ENCODE measurements around the gene TMEM219.
"Not testable (repeated sequence)": the region's sequence is repeated elsewhere in the genome, so short reads cannot be mapped to it uniquely, and the experiment has no call there.

TMEM219 gene

DNA sequence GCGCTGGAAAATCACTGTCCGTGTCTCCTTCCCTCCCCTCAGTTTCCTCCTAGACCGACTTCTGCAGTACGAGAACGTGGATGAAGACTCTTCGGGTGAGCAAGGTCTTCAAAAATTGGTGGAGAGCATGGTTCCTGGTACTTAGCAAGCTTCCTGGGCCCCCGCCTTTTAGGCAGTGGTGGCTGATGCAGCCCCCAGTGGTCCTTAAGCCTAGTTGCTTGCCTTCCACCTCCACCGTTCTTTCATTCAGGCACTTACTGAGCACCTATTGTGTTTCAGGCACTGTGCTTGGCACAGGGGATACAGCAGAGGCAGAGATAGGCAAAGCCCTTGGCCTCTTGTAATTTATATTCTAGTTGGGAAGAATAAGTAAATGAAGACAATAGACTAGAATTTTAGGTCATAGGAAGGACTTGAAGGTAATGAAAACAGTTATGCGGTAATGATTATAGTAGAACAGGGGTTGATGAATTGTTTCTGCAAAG lies 34.9 kb downstream of the TMEM219 start:
- FAIRE-seq: no peak

DNA sequence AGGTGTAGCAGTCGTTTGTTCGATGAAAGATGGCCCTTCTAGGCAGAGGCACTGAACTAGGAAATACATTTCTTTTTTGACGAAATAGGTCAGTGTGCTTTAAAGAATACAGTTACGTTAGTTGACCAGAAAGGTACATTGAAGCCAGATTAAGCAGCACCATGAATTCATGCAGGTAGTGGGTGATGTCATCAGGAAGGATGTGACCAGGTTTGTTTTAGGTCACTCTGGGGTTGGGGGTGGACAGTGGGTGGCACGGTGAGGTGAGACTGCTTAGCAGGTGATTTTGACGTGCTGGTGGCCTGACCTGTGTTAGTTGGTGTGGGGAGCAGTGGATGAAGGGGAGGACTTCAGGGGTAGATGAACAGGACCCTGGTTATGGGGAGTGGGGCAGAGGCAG lies 37.7 kb downstream of the TMEM219 start:
- no peak for FAIRE-seq

DNA sequence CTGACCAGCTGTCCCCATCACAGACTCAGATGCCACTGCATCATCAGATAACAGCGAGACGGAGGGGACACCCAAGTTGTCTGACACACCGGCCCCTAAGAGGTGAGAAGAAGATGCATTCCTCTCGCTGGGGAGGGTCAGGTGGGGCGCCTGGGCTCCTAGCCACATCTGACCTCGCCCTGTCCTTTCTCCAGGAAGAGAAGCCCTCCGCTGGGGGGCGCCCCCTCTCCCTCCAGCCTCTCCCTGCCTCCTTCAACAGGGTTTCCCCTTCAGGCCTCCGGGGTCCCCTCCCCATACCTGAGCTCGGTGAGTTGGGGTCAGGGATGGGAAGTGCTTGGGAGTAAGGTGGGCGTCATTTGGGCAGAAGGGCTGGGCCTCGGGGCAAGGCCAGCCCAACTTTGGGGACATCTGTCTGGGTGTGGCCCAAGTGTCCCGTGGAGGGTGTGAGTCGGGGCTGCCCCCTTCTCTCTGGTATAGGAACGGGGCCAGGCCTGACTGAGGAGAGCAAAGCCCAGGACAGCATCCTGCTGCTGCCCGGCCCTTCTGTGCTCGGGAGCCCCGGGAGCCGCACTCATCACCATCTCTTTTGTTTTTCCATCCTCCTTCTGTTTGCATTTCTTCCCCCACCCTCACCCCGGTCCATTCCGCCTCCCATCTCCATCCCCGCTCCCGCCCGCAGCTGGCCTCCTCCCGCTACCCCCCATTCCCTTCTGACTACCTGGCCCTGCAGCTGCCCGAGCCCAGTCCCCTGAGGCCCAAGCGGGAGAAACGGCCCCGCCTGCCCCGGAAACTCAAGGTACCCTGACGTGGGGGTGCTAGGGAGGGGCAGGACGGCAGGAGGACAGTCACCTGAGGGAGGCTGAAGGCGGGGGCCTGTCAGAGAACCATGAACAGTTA lies 39.1 kb downstream of the TMEM219 start:
- FAIRE-seq: no peak

DNA sequence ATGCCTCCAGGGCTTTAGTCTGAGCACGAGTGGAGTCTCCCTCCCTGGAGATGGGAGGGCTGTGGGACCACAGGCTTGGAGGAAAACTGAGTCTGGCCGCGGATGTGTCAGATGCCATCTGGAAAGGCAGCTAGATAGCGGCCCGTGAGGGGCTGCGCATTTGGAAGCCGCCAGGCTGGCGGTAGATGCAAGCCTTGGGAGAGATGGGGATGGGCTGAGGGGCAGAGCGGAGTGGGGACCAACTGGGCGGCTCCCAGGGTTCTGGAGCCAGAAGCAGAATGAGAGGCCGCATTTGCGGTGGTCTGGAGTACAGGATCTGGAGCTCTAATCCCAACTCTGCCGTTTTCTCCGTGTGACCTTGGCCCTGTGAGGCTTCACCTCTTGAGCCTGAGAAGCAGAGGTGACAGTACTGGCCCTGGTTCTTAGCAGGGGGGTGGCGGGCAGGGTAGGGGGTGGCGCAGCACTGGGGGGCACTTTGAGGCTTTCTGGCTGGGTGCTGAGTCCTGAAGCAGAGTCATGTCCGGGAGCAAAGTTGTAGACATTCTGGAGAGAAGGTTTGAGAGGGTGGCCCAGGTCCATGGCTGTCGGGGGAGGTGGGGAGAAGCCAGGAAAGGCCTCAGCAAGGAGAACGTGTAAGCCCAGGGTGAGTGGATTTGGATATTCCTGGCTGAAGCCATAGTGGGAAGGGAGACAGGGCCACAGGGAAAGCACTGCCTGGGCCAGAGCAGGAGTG lies 40.9 kb downstream of the TMEM219 start:
- no peak for FAIRE-seq

DNA sequence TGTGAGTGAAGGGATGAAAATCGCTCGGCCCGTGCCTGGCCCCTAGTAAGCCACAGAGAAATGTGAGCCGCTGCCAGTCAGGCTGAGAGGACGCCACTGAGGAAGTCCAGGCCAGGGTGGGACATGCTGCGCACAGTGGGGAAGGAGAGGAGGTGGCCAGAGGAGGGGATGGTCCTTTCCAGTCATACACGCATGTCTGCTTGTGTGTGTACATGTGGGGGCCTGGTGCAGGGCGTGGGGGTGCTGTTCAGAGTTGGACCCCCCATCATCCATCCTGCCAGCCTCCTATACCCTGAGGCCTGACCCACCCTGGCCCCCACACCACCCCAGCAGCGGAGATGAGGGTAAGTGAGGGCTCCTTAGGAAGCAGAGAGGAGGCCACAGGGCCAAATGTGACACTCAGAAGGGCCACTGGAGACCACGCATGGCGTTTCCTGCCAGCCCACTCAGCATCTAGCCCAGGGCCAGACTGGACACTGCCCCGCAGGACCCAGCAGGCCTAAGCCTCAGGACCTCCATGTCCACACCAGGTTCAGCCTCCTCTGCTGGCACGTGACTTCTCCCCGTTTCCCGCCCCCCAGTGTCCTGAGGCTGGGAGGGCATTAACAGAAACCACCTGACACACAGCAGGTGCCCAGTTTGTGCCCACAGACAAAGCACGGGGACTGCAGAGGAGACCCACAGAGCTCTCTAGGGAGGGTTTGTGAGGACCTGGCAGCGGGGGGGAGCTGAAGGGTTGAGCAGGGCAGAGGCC lies 42.0 kb downstream of the TMEM219 start:
- FAIRE-seq: no peak

DNA sequence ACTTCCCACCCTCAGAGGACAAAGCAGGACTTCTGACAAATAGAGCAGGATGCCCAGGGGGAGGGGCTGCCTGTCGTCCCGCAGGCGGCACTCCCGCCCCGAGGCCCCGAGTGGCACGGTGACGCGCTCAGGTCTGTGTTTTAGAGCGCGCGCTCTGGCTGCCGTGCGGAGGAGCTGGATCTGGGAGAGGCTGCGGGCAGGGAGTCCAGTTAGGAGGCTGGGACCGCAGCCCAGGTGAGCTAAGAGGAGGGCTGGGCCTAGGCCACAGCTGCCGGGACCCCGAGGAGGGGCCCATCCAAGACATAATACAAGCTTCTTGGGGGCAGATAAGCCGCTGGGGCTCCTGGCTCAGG lies 42.5 kb downstream of the TMEM219 start:
- FAIRE-seq: no peak

DNA sequence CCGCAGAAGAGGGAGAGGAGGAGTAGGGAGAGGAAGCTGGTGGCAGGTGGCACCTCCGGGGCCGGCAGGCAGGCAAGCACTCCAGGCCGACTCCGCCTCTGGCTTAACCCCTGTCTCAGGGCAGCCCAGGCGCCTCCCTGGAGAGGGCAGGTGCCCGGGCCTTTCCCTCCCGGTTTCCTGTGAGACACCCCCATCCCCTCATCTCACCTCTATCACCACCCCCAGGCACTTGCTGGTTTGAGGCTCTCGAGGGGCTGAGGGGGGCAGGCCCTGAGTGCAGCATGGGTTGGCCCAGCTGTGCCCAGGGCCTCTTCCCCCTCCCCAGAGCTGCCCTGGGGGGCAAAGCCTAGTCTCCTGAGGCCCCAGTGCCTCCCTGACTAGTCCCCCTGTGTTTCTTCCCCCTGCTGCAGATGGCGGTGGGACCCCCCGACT lies 42.9 kb downstream of the TMEM219 start:
- FAIRE-seq: no peak

DNA sequence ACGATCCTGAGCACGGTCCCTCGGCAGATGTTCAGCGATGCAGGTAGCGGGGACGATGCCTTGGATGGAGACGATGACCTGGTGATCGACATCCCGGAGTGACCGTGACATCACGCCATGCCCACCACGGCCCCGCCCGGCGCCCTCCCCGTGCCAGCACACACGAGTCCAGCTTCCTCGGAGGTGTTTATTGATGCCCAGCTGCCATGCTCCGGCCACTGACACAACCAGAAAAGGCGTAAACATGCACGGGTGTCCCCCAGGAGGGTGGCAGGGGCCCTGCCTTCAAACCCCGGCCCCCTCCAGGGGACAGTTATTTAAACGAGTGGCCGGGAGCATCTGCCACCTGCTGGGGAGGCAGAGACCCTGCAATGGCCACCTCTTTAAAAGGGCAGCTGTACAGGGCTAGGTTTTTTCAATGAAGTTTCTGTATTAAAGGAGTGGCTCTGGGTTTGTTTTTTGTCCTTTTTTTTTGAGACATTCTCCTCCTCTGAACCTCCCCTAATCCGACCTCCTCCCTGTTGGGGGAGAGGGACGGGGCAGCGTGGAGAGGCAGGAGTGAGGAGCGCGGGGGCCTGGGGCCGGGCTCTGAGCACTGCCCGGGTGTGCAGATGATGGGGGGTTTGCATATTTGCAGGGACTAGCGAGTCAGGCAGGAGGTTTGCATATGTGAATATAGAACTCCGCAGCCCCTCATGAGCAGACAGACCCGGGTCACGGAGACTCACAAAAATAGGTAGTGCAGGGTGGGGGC lies 43.6 kb downstream of the TMEM219 start:
- FAIRE-seq: peak; percentile 82

DNA sequence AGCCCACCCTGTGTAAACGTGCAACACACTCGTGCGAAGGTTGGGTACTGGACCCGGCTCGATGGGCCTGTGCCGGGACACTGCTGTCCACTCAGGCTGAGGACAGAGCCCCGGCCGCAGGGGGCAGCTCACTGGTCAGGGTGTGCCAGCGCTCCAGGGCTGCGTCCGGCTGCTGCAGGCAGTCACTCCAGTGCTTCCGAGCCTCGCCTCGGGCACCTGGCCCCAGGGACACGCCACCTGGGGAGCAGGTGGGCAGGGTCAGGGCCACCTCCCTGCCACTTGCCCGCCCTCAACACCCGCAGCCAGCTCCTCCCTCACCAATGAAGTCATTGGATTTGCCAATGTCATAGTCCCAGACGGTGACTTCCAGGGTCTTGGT lies 44.2 kb downstream of the TMEM219 start:
- no peak for FAIRE-seq

DNA sequence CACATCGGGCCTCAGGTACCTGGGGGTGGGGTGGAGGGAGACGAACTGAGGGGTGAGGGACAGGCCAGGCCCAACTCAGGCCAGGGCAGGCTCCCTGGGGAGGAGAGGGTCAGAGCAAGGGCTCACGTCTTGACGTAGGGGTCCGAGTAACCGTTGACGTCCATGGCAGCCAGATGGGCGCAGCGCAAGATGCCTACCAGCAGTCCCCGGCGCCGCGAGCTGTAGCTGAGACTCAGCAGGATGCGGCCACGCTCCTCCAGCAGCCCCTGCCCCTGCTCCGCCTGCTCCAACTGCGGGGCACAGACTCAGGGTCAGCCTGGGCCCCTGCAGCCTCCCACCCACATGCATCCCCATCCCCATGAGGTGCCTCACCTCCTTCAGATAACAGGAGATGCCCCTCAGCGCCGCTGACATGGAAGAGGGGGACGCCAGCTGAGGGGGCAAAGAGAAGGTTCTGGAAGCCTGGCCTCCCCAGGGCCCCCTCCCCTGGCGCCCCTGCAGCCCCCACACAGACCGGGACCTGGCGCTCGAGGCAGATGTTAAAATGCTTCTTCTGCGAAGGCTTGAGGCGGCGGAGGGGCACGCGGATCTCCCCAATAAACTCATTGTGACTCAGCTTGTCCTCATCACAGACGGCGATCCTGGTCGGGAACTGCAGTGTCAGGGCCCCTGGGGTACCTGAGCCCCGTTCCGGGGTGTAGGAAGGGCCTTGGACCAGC lies 44.9 kb downstream of the TMEM219 start:
- FAIRE-seq: no peak

DNA sequence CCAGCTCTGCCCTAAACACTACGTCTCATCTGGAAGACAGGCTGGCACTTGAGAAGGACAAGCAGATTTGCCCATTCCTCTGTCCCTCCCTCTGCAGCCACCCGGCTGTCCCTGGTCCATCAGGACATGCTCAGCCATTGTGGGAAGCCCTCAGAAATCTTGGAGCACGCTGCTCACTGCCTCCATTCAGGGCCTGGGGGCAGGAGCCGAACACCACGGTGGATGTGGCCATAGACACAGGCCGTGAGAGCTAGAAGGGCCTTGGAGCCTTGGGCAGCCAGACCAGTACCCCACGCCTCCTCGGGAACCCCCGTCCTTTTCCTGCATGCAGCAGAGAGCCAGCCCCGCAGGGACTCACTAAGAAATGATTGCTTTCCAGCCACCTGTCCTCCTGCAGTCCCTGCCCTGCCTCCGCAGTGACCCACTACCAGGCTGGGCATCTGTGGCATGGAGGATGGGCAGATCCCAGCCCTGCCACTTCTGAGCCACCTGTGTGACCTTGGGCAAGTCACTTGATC lies 45.6 kb downstream of the TMEM219 start:
- no peak for FAIRE-seq

DNA sequence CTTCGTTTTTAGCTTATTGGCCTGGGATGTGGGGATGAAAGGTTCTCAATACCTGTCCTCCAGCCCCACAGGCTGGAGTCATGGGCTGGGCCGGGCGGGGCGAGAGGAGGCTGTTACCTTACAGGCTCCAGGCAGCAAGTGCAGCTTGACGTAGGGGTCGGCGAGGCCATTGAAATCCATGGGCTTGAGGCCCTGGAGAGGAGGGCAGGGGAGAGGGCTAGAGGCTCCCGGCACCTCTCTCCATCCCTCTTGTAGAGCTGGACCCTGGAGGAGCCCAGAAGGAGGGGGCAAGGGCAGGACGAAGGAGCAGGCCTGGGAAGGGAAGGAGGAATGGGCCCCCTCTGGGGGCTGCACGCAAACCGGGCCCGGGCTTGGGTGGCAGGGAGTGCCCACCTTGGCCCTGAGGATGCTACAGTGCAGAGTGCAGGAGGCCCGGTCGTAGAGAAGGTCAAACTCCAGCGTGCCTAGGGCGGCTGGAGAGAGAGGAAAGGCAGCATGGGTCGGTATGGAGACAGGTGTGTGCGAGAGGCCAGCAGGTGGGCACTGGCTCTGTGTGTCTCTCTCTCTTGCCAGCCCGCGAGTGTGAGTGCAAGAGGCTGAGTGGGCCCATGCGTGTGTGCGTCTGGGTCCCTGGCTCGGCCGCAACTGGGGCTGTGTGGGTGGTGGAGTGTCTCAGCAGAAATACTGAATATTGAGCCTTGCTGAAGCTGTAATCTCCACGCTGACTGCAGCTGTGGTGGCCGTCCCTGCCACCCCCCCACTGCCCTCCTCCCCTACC lies 47.4 kb downstream of the TMEM219 start:
- no peak for FAIRE-seq

DNA sequence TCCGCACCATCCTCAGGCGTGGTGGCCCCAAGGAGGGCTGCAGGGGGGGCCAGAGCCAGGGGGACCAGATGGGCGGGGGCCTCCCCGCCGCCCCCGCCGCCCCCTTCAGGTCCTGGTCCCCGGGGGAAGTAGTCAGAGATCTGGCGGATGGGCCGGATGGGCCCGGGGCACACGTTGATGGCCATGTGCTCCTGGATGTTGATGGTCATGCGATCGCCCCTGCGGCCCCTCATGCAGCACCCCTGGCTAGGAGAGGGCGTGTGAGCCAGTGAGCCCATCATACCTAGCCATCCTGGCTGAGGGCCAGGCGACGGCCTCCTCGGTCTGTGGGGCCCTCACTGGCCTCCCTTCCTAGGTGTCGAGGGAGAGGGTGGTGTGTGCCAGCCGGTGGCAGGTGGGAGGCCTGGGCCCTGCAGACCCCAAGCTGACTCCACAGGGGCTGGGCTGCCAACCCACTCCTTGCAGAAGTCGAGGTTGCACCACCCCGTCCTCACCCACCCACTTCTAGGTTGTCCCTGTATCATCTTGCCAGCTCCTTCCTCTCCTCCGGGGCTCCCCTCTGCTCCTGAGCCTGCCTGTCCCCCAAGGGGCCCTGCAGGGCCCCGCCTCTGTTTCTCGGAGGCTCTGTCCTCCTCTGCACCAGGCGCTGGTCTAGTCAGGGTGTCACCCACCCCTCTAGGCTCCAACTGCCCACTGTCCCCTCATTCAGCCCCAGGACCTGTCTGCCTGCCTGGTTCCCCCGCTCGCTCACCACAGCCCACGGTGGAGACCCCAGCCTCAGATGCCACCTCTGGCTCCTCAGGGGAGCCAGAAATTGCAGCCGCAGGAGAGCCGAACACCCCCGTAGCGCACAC lies 48.3 kb downstream of the TMEM219 start:
- no peak for FAIRE-seq

DNA sequence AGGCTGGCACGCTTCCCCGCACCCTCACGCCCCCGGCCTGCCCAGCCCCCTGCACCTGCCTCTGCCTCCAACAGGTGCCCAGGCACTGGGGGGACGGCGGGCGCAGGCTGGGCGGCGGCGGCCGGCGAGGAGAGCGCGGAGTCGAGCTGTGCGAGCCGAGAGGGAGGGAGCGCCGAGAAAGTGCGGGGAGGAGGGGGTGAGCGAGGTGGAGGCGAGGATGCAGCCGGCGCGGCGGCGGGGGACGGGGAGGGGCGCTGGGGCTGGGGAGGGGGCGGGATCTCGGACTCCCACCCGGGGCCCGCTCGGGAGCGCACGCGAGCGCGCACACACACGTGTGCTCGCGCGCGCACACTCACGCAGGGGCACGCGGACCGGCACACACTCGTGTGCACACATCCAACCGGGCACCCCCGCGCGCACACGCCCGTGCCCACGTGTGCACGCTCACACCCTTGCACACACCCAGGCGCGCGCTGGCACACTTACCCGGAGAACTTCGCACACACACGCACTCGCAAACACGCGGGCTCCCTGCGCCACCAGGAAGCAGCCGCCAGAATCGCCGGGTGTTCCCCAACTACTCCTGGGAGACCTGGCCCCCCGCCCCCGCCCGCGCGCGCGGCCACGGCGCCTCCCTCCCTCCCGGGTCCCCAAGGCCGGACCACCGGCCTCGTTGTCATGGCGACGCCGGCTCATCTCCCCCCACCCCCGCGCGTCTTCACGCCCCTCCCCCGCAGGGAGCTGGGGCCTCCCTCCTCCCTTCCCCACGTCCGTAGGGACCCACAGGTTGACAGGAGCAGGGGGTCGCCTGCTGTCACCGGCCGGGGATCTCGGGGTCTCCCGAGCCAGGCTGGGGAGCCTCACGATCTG lies 49.2 kb downstream of the TMEM219 start, which contains the start of gene DOC2A:
Gene DOC2A, minus strand, starts transcription at position 184 of the 870 bp plus-strand sequence. CDS start 805 bp downstream, outside the sequence.
- no peak for FAIRE-seq

DNA sequence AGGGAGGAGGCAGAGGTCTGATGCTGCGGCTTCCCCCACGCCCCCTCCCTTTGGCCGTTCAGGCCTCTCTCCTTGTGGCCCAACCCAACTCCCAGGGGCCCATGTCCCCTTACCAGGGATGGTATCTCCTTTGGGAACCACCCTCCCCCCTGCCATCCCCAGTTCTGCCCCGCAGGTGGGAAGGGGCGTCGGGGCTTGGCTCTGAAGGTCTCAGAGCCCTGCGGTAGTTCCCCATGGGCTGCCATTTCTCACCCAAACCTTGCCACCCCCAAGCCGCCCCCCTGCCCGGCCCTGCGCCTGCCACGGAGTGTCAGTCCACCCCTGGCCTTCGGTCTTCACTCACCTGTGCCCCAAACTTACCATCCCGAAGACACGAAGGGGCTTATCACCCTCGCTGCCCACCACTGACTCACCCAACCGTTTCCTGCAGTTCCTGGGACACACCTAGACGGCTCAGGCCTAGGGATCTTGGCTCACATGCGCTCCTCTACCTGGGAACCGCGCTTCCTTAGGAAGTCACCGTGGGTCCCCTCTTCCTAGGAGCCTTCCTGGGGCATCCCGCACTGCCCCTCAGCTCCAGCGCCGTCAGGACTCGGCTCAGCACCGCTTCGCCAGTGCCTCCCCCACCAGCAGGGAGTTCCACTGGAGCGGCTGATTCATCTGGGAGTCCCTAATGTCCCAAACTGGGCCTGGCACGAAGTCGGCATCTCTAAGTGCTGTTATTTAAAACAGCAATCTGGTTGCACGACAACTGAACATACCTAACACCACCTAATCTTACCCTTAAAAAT lies 50.0 kb downstream of the TMEM219 start:
- no peak for FAIRE-seq

DNA sequence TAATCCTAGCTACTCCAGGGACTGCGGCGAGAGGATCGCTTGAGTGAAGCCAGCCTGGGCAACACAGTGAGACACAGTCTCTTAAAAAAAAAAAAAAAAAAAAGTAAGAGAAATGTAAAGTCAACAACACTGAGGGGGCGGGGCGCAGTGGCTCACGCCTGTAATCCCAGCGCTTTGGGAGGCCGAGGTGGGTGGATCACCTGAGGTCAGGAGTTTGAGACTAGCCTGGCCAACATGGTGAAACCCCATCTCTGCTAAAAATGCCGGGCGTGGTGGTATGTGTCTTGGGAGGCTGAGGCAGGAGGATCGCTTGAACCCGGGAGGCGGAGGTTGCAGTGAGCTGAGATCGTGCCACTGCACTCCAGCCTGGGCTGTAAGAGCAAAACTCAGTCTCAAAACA lies 50.7 kb downstream of the TMEM219 start:
- FAIRE-seq: not testable (repeated sequence)

DNA sequence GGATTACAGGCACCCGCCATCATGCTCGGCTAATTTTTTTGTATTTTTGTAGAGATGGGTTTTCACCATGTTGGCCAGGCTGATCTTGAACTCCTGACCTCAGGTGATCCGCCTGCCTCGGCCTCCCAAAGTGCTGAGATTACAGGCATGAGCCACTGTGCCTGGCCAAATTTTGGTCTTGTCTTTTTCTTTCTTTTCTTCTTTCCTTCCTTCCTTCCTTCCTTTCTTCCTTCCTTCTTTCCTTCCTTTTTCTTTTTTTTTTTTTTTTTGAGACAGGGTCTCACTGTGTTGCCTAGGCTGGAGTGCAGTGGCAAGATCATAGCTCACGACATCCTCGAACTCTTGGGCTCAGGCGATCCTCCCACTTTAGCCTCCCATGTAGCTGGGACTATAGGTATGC lies 53.6 kb downstream of the TMEM219 start:
- FAIRE-seq: not testable (repeated sequence)
